ENCODE results near the gene SETDB1. TPM values are rescaled to one million over a fixed set of nuclear protein-coding genes. Genes with fewer than 3 reads are reported as not detected.

The SETDB1 gene
- total and polyA plus RNA-seq, 2 of the 13 experiments (the other 11 are each of a cell fraction or from before 2014, with no cell fraction given) = 33.1 to 34.6 TPM

- TF ChIP-seq ZNF652 (CRISPR knock-in tag; IDR thresholded peaks at IDR 0.05; ENCODE audit: borderline replicate concordance, low read depth) = 0 out of 2 replicates have a peak, but pooled peaks have one; percentile 29
- TF ChIP-seq, protein P1, sequence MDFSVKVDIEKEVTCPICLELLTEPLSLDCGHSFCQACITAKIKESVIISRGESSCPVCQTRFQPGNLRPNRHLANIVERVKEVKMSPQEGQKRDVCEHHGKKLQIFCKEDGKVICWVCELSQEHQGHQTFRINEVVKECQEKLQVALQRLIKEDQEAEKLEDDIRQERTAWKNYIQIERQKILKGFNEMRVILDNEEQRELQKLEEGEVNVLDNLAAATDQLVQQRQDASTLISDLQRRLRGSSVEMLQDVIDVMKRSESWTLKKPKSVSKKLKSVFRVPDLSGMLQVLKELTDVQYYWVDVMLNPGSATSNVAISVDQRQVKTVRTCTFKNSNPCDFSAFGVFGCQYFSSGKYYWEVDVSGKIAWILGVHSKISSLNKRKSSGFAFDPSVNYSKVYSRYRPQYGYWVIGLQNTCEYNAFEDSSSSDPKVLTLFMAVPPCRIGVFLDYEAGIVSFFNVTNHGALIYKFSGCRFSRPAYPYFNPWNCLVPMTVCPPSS (IDR thresholded peaks at IDR 0.05) = no peak
- peak; percentile 56; the same call in 1 of the 2 replicates for TF ChIP-seq FOXA1 (IDR thresholded peaks at IDR 0.05)
- TF ChIP-seq FOXA1 (CRISPR knock-in tag; IDR thresholded peaks at IDR 0.05) = no peak; the same call in 1 of the 2 replicates
- TF ChIP-seq, protein P2, sequence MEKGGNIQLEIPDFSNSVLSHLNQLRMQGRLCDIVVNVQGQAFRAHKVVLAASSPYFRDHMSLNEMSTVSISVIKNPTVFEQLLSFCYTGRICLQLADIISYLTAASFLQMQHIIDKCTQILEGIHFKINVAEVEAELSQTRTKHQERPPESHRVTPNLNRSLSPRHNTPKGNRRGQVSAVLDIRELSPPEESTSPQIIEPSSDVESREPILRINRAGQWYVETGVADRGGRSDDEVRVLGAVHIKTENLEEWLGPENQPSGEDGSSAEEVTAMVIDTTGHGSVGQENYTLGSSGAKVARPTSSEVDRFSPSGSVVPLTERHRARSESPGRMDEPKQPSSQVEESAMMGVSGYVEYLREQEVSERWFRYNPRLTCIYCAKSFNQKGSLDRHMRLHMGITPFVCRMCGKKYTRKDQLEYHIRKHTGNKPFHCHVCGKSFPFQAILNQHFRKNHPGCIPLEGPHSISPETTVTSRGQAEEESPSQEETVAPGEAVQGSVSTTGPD (CRISPR knock-in tag; IDR thresholded peaks at IDR 0.05) = no peak
- peak; percentile 68 for TF ChIP-seq CREB1 (IDR thresholded peaks at IDR 0.05)
- peak; percentile 55; the same call in 1 of the 2 replicates for TF ChIP-seq CREB1 (CRISPR knock-in tag; IDR thresholded peaks at IDR 0.05)
- TF ChIP-seq ATF7 (IDR thresholded peaks at IDR 0.05) = peak; percentile 55; the same call in 1 of the 2 replicates
- peak; percentile 91 for TF ChIP-seq ATF7 (CRISPR knock-in tag; IDR thresholded peaks at IDR 0.05)
- no peak for TF ChIP-seq ZMAT3 (CRISPR knock-in tag; conservative IDR thresholded peaks at IDR 0.05)
- TF ChIP-seq ZNF691 (CRISPR knock-in tag; IDR thresholded peaks at IDR 0.05; ENCODE audit: borderline replicate concordance, low read depth) = peak; percentile 62; the same call in 1 of the 2 replicates
- TF ChIP-seq SPEN (CRISPR knock-in tag; IDR thresholded peaks at IDR 0.05; ENCODE audit: low read depth) = peak; percentile 89
- TF ChIP-seq, protein P3, sequence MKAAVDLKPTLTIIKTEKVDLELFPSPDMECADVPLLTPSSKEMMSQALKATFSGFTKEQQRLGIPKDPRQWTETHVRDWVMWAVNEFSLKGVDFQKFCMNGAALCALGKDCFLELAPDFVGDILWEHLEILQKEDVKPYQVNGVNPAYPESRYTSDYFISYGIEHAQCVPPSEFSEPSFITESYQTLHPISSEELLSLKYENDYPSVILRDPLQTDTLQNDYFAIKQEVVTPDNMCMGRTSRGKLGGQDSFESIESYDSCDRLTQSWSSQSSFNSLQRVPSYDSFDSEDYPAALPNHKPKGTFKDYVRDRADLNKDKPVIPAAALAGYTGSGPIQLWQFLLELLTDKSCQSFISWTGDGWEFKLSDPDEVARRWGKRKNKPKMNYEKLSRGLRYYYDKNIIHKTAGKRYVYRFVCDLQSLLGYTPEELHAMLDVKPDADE (CRISPR knock-in tag; IDR thresholded peaks at IDR 0.05) = no peak
- no peak for TF ChIP-seq ATF1 (CRISPR knock-in tag; IDR thresholded peaks at IDR 0.05)
- peak; percentile 82; the same call in 1 of the 2 replicates for TF ChIP-seq CREM (IDR thresholded peaks at IDR 0.05)
- no peak for TF ChIP-seq CREM (CRISPR knock-in tag; IDR thresholded peaks at IDR 0.05)
- TF ChIP-seq PAWR (CRISPR knock-in tag; IDR thresholded peaks at IDR 0.05; ENCODE audit: borderline replicate concordance) = no peak
- TF ChIP-seq ZNF280D (CRISPR knock-in tag; IDR thresholded peaks at IDR 0.05) = peak; percentile 15; the same call in 1 of the 2 replicates
- peak; percentile 89 for TF ChIP-seq ZNF331 (CRISPR knock-in tag; IDR thresholded peaks at IDR 0.05)
- 0 out of 2 replicates have a peak, but pooled peaks have one; percentile 32 for TF ChIP-seq ZNF792 (CRISPR knock-in tag; IDR thresholded peaks at IDR 0.05)
- TF ChIP-seq ARNTL (CRISPR knock-in tag; IDR thresholded peaks at IDR 0.05) = peak; percentile 92
- 0 out of 2 replicates have a peak, but pooled peaks have one; percentile 58 for TF ChIP-seq KLF6 (CRISPR knock-in tag; IDR thresholded peaks at IDR 0.05)
- TF ChIP-seq ZBTB3 (CRISPR knock-in tag; IDR thresholded peaks at IDR 0.05; ENCODE audit: borderline replicate concordance, low read depth) = peak; percentile 94; the same call in 1 of the 2 replicates
- peak; percentile 60; the same call in 1 of the 2 replicates for TF ChIP-seq ZNF878 (CRISPR knock-in tag; IDR thresholded peaks at IDR 0.05)
These were observed 44.8 kb downstream of the SETDB1 start (continued) for GRCh38 chr1:150970808-150971582.
